B cell (primary cell): ENCODE measurements around the gene MAPK10. TPM values are rescaled to one million over a fixed set of nuclear protein-coding genes. Genes with fewer than 3 reads are reported as not detected.

ENCODE experiments used
- ATAC-seq: fragments of 200-7000 bp; cut with Tn5 transposase; one replicate; pipeline ENCODE4 v1.10.0; 2021; ENCODE audit warnings: low read depth, mild to moderate bottlenecking, moderate number of reproducible peaks, moderate library complexity
- CTCF ChIA-PET: fragments of 350-600 bp; sonication (Branson Sonifier 250); formaldehyde crosslinking; loops from one replicate; lab custom pipeline; 2021; ENCODE audit warnings: antibody characterized with exemption, inconsistent platforms; lab: Charles Lee
- POLR2A ChIA-PET: fragments of 350-600 bp; sonication (Branson Sonifier 250); formaldehyde crosslinking; loops from one replicate; lab custom pipeline; 2021; ENCODE audit warnings: antibody characterized with exemption; lab: Charles Lee
- DNase-seq: peaks from one replicate; pipeline ENCODE4 v3.0.0; 2013
- H2AFZ ChIP-seq: 2 replicates; pipeline ENCODE4 v1.6.1; 2012; ENCODE audit warnings: mild to moderate bottlenecking, low read depth, low read length; ENCODE audit not compliant: insufficient read depth, poor library complexity, severe bottlenecking
- H3K27ac ChIP-seq, 2 donors: 1 replicate in 1 of 2; 2 replicates in 1 of 2; pipeline ENCODE4 v1.5.1; 2012 to 2013; ENCODE audit warnings: low read length in 2 of 2, mild to moderate bottlenecking in 2 of 2, moderate library complexity in 1 of 2
- H3K27me3 ChIP-seq, 4 experiments: fragments of 200-600 bp in 1 of 4; sonication (generic) in 1 of 4; replicated peaks in 1 of 4; 1 replicate in 2 of 4; 2 replicates in 2 of 4; pipeline versions ENCODE4 v1.6.1 to v1.7.0; 2013 to 2016; ENCODE audit warnings: low read length in 3 of 4, mild to moderate bottlenecking in 2 of 4, mixed read lengths in 1 of 4, moderate library complexity in 1 of 4; ENCODE audit not compliant: insufficient read depth in 4 of 4, control insufficient read depth in 3 of 4; ENCODE audit errors: control extremely low read depth in 1 of 4
- H3K36me3 ChIP-seq, 2 experiments: replicated peaks in 1 of 2; 1 replicate in 1 of 2; 2 replicates in 1 of 2; pipeline versions ENCODE4 v1.6.1 to v1.7.1; 2013; ENCODE audit warnings: low read length in 1 of 2; ENCODE audit not compliant: insufficient read depth in 2 of 2, control insufficient read depth in 1 of 2; ENCODE audit errors: control extremely low read depth in 1 of 2, extremely low read depth in 1 of 2
- H3K4me1 ChIP-seq, 2 donors: fragments of 200-600 bp in 1 of 2; sonication (generic) in 1 of 2; 1 replicate in 1 of 2; 2 replicates in 1 of 2; pipeline versions ENCODE4 v1.5.1 to v1.6.1; 2013 to 2017; ENCODE audit warnings: low read length in 2 of 2; ENCODE audit not compliant: control insufficient read depth in 2 of 2, insufficient read depth in 2 of 2
- H3K4me2 ChIP-seq: replicated peaks from 2 replicates; pipeline ENCODE3; 2012; ENCODE audit warnings: mild to moderate bottlenecking, low read depth, low read length; ENCODE audit not compliant: poor library complexity, severe bottlenecking
- H3K4me3 ChIP-seq, 5 experiments: fragments of 200-600 bp in 1 of 5; sonication (generic) in 1 of 5; 1 replicate in 3 of 5; 2 replicates in 2 of 5; pipeline versions ENCODE4 v1.5.1 to v1.7.0; 2011 to 2016; ENCODE audit warnings: low read length in 4 of 5, mild to moderate bottlenecking in 4 of 5, low read depth in 2 of 5, control low read depth in 1 of 5, moderate library complexity in 1 of 5; ENCODE audit not compliant: insufficient read depth in 1 of 5; ENCODE audit errors: control extremely low read depth in 1 of 5, extremely low read depth in 1 of 5
- H3K79me2 ChIP-seq: fragments of 200-600 bp; sonication (generic); one replicate; pipeline ENCODE4 v1.6.0; 2016; ENCODE audit warnings: low read length; ENCODE audit not compliant: control insufficient read depth, insufficient read depth
- H3K9ac ChIP-seq: fragments of 200-600 bp; sonication (generic); 2 replicates; pipeline ENCODE4 v1.6.1; 2017; ENCODE audit warnings: mild to moderate bottlenecking, low read length, moderate library complexity
- H3K9me3 ChIP-seq, 3 donors: one replicate each; pipeline versions ENCODE4 v1.6.1 to v1.7.1; 2013; ENCODE audit warnings: low read length in 2 of 3; ENCODE audit not compliant: control insufficient read depth in 2 of 3, insufficient read depth in 1 of 3; ENCODE audit errors: control extremely low read depth in 1 of 3
- H4K20me1 ChIP-seq: 2 replicates; pipeline ENCODE4 v1.6.0; 2012; ENCODE audit warnings: mild to moderate bottlenecking, low read length; ENCODE audit not compliant: insufficient read depth, control insufficient read depth, poor library complexity, severe bottlenecking
- H3K27ac Mint-ChIP-seq: one replicate; pipeline ENCODE4 v1.8.0; 2021; ENCODE audit warnings: mixed read lengths
- H3K27me3 Mint-ChIP-seq: one replicate; pipeline ENCODE4 v1.8.0; 2021; ENCODE audit warnings: mixed read lengths
- H3K4me1 Mint-ChIP-seq: one replicate; pipeline ENCODE4 v1.8.0; 2021; ENCODE audit warnings: mixed read lengths
- H3K4me3 Mint-ChIP-seq: one replicate; pipeline ENCODE4 v1.8.0; 2021; ENCODE audit warnings: mixed read lengths
- H3K9me3 Mint-ChIP-seq: one replicate; pipeline ENCODE4 v1.8.0; 2022; ENCODE audit warnings: mixed read lengths; ENCODE audit not compliant: insufficient read depth
- CTCF ChIP-seq: fragments of 200-600 bp; IDR thresholded peaks from one replicate; pipeline ENCODE4 v1.8.0; 2022; ENCODE audit warnings: antibody characterized with exemption, mild to moderate bottlenecking
- EZH2 ChIP-seq: IDR thresholded peaks from 2 replicates; pipeline ENCODE4 v1.6.1; 2012; ENCODE audit warnings: borderline replicate concordance, low read depth, mild to moderate bottlenecking, moderate library complexity, low read length; ENCODE audit not compliant: insufficient read depth, poor library complexity, severe bottlenecking
- WGBS: methylation state at CpG from one replicate; pipeline ENCODE4 v1.1.5; 2013; ENCODE audit warnings: missing lambda C conversion rate; ENCODE audit not compliant: insufficient coverage; 5-methylcytosine and 5-hydroxymethylcytosine counted together
- intact Hi-C: fragments of 100-400 bp; cut with micrococcal nuclease; formaldehyde crosslinking; loops from one replicate; pipeline ENCODE4 v1.10.0; 2022
- polyA plus RNA-seq: library from polyadenylated mRNA; depleted of rRNA; stranded (reverse); fragments of >200 nt; gene quantifications from 2 replicates; pipeline ENCODE4 v1.2.3, GENCODE V29; 2012
- total RNA-seq, 2 donors: library from RNA; stranded (reverse); fragments of 120-200 nt in 1 of 2; gene quantifications; 1 replicate in 1 of 2; 2 replicates in 1 of 2; pipeline versions ENCODE4 v1.2.3 to v1.2.4, GENCODE V29; 2013 to 2022

Gene MAPK10
- total and polyA plus RNA-seq, 2 donors (not counting 1 experiment from before 2014, with no cell fraction given), result 0.03 to 3.1 TPM

- intact Hi-C loops, result no loop called here
- H3K4me2 ChIP-seq, result no peak overlapping the region
- no peak for DNase-seq
- no peaks in the 10 kb centered on the region for H3K27me3 Mint-ChIP-seq
- H3K4me3 Mint-ChIP-seq, result no peak overlapping the region
- no peaks in the 10 kb centered on the region for H3K4me1 Mint-ChIP-seq
- no peaks in the 10 kb centered on the region for H4K20me1 ChIP-seq
- no peak overlapping the region for H3K4me3 ChIP-seq
- H3K4me1 ChIP-seq, result no peaks in the 10 kb centered on the region
- 71% methylated on average over 2 of the region's 3 CpGs for WGBS
- H3K27me3 ChIP-seq, result peaks cover 0 to 2% (median 0%) of the 10 kb centered on the region in 4 experiments
- H2AFZ ChIP-seq, result no peak overlapping the region
- H3K36me3 ChIP-seq, result no peaks in the 10 kb centered on the region
- no peak for ATAC-seq
- POLR2A ChIA-PET, result no interaction called here
- H3K27ac Mint-ChIP-seq, result no peak overlapping the region
- TF ChIP-seq EZH2 (no peak), CTCF (no peak)
- no peak overlapping the region for H3K27ac ChIP-seq
- H3K79me2 ChIP-seq, result no peaks in the 10 kb centered on the region
- CTCF ChIA-PET, result no interaction called here
- H3K9me3 ChIP-seq, result no peaks in the 10 kb centered on the region
- H3K9me3 Mint-ChIP-seq, result no peaks in the 10 kb centered on the region
- no peak overlapping the region for H3K9ac ChIP-seq
Measured at GRCh38 chr4:86344127-86344526, 15.7 kb downstream of the MAPK10 start.

- Mint-ChIP-seq H3K4me1 (no peaks in the 10 kb centered on the region), H3K27ac (no peak overlapping the region), H3K9me3 (no peaks in the 10 kb centered on the region), H3K27me3 (peaks cover 9% of the 10 kb centered on the region), H3K4me3 (no peak overlapping the region)
- Histone ChIP-seq H3K4me1 (no peaks in the 10 kb centered on the region), H3K4me2 (no peak overlapping the region), H2AFZ (no peak overlapping the region), H3K27ac (no peak overlapping the region), H3K9ac (no peak overlapping the region), H3K9me3 (no peaks in the 10 kb centered on the region), H3K4me3 (no peak overlapping the region), H3K27me3 (no peaks in the 10 kb centered on the region), H4K20me1 (no peaks in the 10 kb centered on the region), H3K36me3 (no peaks in the 10 kb centered on the region), H3K79me2 (no peaks in the 10 kb centered on the region)
- TF ChIP-seq CTCF, result no peak
- no peak for TF ChIP-seq EZH2
- WGBS, result 100% methylated on average over 1 of the region's 2 CpGs
- ChIA-PET CTCF (no interaction called here), POLR2A (no interaction called here)
- ATAC-seq (no peak), DNase-seq (no peak)
- intact Hi-C loops, result no loop called here
Measured at GRCh38 chr4:86338989-86339388, 20.9 kb downstream of the MAPK10 start.
